HFFc6 (cell line): Measurements from ENCODE around the gene PIK3R6. TPM values are rescaled to one million over a fixed set of nuclear protein-coding genes. Genes with fewer than 3 reads are reported as not detected.

Experiments
- DNase-seq: peaks from one replicate; pipeline ENCODE4 v3.0.0-alpha.2; 2018
- H3K27ac Mint-ChIP-seq: 2 replicates; pipeline ENCODE4 v1.8.0; 2020; ENCODE audit warnings: mild to moderate bottlenecking, mixed read lengths
- H3K27me3 Mint-ChIP-seq: 2 replicates; pipeline ENCODE4 v1.8.0; 2021; ENCODE audit warnings: mild to moderate bottlenecking, moderate library complexity, mixed read lengths; ENCODE audit not compliant: insufficient read depth
- H3K36me3 Mint-ChIP-seq: 2 replicates; pipeline ENCODE4 v1.8.0; 2021; ENCODE audit warnings: low read depth, mixed read lengths
- H3K4me1 Mint-ChIP-seq: 2 replicates; pipeline ENCODE4 v1.8.0; 2020; ENCODE audit warnings: low read depth, mixed read lengths
- H3K4me3 Mint-ChIP-seq: 2 replicates; pipeline ENCODE4 v1.8.0; 2020; ENCODE audit warnings: mild to moderate bottlenecking, moderate library complexity, mixed read lengths
- H3K9me3 Mint-ChIP-seq: 2 replicates; pipeline ENCODE4 v1.8.0; 2020; ENCODE audit warnings: mild to moderate bottlenecking, mixed read lengths
- CTCF ChIP-seq: fragments of 200-600 bp; sonication (generic); IDR thresholded peaks from 2 replicates; pipeline ENCODE4 v1.5.0; 2021; ENCODE audit warnings: antibody characterized with exemption, mild to moderate bottlenecking
- total RNA-seq, 6 experiments: library from RNA; stranded (reverse); fragmentation: NEBNext Ultra II Directional; extraction: Animal tissue kit (Norgen Biotek cat#: 25700); gene quantifications; 2 replicates in 1 of 6; 3 replicates in 5 of 6; pipeline ENCODE4 v1.2.3, GENCODE V29; 2021

PIK3R6 gene
- total RNA-seq, 6 experiments from 2014 or later, result not detected

- no peaks in the 10 kb centered on the region for H3K4me1 Mint-ChIP-seq
- DNase-seq, result no peak
- TF ChIP-seq CTCF, result no peak
- H3K4me3 Mint-ChIP-seq, result no peak overlapping the region
- H3K27ac Mint-ChIP-seq, result no peak overlapping the region
- peaks cover 1% of the 10 kb centered on the region for H3K27me3 Mint-ChIP-seq
- no peaks in the 10 kb centered on the region; the same call in 1 of the 2 replicates for H3K36me3 Mint-ChIP-seq
- peaks cover 18% of the 10 kb centered on the region; the same call in 1 of the 2 replicates for H3K9me3 Mint-ChIP-seq
These were observed 38.2 kb downstream of the PIK3R6 start for GRCh38 chr17:8829036-8829941.

- Mint-ChIP-seq H3K27ac (no peak overlapping the region), H3K4me1 (no peaks in the 10 kb centered on the region)
- no peak for TF ChIP-seq CTCF
These were observed 39.0 kb downstream of the PIK3R6 start for GRCh38 chr17:8828517-8828875.

DNA sequence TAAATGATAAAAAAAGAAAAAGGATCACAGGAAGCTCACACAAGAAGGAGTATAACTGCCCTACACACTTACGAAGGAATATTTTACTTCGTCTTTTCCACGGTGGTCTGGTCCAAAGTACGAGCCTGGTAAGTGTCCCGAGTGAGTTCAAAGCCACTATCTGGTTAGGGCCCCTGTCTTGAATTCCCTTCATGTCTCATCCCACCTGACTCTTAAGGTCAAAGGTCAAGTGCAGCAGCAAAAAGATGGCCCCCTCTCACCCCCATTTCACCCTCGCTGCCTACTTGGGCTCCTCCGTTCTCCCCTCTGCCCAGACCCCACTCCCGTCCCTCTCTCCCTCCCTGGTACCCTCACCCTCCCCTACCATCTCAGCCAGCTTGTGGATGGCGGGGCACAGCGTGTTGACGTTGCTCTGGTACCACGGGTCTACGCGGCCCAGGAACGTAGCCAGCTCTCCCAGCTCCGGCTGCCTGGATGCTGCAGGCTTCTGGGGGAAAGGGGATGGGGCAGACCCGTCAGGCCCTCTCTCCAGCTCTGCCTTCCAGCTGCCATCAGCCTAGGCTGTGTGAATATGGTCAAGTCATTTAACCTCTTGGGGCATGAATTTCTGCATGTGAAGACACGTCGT lies 40.6 kb downstream of the PIK3R6 start:
- H3K36me3 Mint-ChIP-seq, result no peaks in the 10 kb centered on the region; the same call in 1 of the 2 replicates
- peaks cover 37% of the 10 kb centered on the region for H3K9me3 Mint-ChIP-seq
- no peak for TF ChIP-seq CTCF
- no peaks in the 10 kb centered on the region for H3K4me1 Mint-ChIP-seq
- DNase-seq, result no peak
- peaks cover 1% of the 10 kb centered on the region for H3K27me3 Mint-ChIP-seq
- H3K4me3 Mint-ChIP-seq, result no peak overlapping the region
- H3K27ac Mint-ChIP-seq, result no peak overlapping the region

More at GRCh38 chr17:8828517-8828875, 39.0 kb downstream of the PIK3R6 start:
- no peak for DNase-seq
- no peaks in the 10 kb centered on the region; the same call in 1 of the 2 replicates for H3K36me3 Mint-ChIP-seq
- H3K4me3 Mint-ChIP-seq, result no peak overlapping the region
- peaks cover 1% of the 10 kb centered on the region for H3K27me3 Mint-ChIP-seq
- H3K9me3 Mint-ChIP-seq, result peaks cover 21% of the 10 kb centered on the region

- H3K4me1 Mint-ChIP-seq, result no peaks in the 10 kb centered on the region
- no peak for DNase-seq
- H3K27me3 Mint-ChIP-seq, result peaks cover 1% of the 10 kb centered on the region; the same call in 1 of the 2 replicates
- H3K4me3 Mint-ChIP-seq, result no peak overlapping the region
- no peaks in the 10 kb centered on the region for H3K36me3 Mint-ChIP-seq
- no peak overlapping the region for H3K27ac Mint-ChIP-seq
- H3K9me3 Mint-ChIP-seq, result peaks cover 43% of the 10 kb centered on the region
- no peak for TF ChIP-seq CTCF
These were observed 41.7 kb downstream of the PIK3R6 start for GRCh38 chr17:8825802-8826201.

DNA sequence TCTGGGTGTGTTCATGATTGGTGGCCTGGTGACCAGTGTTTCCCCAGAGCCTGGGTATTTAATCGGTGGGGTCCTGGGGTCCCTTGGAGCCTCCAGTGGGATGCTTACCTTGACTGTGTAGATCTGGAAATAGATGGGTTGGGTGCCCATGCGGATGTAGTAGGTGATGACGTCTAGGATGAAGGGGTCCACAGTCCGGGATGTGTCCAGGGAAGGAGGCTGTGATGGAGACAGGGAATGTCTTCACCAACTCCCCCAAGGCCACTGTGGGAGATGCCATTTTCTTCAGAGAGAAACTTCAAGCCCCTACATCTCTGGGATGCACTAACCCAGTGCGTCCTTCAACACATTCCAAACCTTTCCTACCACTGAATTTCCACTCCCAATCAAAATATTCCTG lies 44.2 kb downstream of the PIK3R6 start:
- no peak for TF ChIP-seq CTCF
- H3K27me3 Mint-ChIP-seq, result peaks cover 1% of the 10 kb centered on the region; the same call in 1 of the 2 replicates
- no peak overlapping the region for H3K27ac Mint-ChIP-seq
- no peak for DNase-seq
- no peaks in the 10 kb centered on the region for H3K4me1 Mint-ChIP-seq
- no peak overlapping the region for H3K4me3 Mint-ChIP-seq
- peaks cover 43% of the 10 kb centered on the region for H3K9me3 Mint-ChIP-seq
- H3K36me3 Mint-ChIP-seq, result no peaks in the 10 kb centered on the region
